Measurements from ENCODE around the gene TAF6. TPM values are rescaled to one million over a fixed set of nuclear protein-coding genes. Genes with fewer than 3 reads are reported as not detected.

Gene TAF6
- total RNA-seq, 1 donor from 2014 or later, result 39.4 TPM

DNA sequence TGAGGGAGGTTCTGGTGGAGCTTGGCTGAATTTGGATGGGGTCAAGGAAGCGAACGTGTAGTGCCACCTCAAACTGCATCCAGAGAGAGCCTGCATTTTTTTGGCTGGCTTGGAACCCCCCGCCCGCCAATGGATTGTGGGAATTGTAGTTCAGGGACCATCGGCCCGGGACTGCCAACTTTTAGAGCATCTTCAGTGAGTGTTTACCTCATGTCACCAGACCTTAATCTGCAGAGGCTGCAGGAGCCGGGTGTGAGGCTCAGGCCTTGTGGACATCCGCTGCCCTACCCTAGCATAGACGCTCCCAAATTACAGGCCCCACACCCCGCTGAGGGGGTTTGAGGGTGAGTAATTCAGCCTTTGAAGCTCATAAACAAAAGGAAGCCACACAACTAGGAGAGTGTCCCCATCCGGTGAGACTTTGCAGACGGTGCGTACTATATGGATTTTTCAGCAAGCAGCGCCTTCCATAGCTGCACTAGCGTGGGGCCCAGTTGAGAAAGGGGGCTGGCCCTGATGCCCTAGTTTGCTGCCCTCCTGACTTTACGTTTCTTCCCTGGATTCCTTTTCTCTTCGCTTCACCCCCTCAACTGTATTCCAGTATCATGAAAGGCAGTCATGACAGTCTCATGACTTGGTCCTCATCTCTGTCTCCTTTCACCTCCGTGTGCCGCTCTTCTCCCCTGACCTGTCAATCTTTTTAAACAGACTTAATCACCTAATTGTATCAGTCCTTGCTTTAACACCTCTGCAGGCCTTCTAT, 993 bp upstream of the TAF6 start:
- Histone ChIP-seq H3K27me3 (ENCODE audit: low read depth) (no peaks in the 10 kb centered on the region), H3K4me1 (peaks cover 25% of the 10 kb centered on the region), H3K27ac (peak overlapping the region; percentile 93), H3K4me3 (peak overlapping the region; percentile 80), H3K36me3 (no peaks in the 10 kb centered on the region), H3K9me3 (no peaks in the 10 kb centered on the region)
- ATAC-seq (peak; percentile 59 to 64), DNase-seq (peak; percentile 56)
- TF ChIP-seq CTCF (IDR thresholded peaks at IDR 0.05), result no peak
- intact Hi-C loops (cut with DNase I), result no loop called here

DNA sequence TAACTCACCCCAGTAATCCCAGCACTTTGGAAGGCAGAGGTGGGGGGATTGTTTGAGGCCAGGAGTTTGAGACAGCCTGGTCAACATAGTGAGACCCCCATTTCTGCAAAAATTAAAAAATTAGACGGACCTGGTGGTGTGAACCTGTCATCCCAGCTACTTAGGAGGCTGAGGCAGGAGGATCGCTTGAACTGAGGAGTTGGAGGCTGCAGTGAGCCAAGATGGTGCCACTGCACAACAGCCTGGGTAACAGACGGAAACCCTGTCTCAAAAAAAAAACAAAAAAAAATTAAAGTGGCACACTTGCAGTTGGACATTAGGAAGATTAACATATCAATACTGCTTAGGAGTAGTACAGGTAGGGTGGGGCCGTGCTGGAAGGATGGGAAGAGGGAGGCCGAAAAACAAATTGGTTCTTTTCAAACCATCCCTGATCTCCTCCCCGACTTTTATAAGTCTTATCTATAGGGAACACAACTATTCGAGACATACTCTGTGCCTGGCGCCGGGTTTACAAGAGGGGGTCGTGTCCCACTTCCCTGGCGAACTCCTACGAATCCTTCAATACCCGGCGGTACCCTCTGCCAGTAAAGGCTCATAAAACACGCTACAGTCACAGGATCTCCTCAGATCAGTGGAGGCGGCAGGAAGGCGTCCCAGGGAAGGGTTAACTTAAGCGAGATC, 628 bp downstream of the TAF6 start:
- Histone ChIP-seq H3K4me1 (peaks cover 18% of the 10 kb centered on the region), H3K9me3 (no peaks in the 10 kb centered on the region), H3K27ac (peak overlapping the region; percentile 93), H3K36me3 (peaks cover 6% of the 10 kb centered on the region), H3K27me3 (ENCODE audit: low read depth) (no peaks in the 10 kb centered on the region), H3K4me3 (peak overlapping the region; percentile 80)
- TF ChIP-seq CTCF (IDR thresholded peaks at IDR 0.05), result no peak
- intact Hi-C loops (cut with DNase I), result no loop called here
- ATAC-seq (no peak), DNase-seq (no peak)

DNA sequence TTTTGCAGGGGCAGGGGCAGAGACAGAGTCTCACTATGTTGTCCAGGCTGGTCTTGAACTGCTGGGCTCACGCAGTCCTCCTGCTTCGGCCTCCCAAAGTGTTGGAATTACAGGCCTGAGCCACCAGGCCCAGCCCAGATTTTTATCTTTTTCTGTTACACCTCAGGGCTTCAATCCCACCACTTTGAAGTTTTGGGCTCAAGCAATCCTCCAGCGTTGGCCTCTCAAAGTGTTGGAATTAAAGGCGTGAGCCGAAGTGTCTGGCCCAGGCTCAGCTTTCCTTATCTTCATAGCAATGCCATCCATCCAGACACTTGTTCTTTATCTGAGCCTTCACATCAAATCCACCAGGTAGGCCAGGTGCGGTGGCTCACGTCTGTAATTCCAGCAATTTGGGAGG, 4.1 kb downstream of the TAF6 start:
- Histone ChIP-seq H3K36me3 (peaks cover 41% of the 10 kb centered on the region), H3K9me3 (no peaks in the 10 kb centered on the region)
- intact Hi-C loops (cut with DNase I), result no loop called here

DNA sequence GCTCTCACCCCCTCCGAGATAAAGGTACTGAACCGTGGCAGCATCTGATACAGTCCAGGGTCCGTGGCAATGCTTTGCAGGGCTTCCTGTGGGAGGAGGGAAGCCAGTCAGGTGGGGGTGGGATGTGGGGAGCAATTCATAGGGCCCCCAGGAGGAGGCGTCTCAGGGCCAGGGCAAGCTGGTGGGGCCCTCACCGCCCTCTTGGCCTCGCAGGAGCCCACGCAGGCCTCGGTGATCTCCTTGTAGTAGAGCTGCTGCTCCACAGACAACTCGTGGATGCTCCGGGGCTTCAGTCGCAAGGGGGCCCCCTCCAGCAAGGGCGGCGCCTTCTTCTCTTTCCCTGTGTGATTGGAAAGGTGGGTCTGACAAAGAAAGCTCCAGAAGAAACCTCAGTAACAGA, 7.2 kb downstream of the TAF6 start:
- TF ChIP-seq CTCF (IDR thresholded peaks at IDR 0.05), result no peak
- H3K36me3 ChIP-seq, result peaks cover 72% of the 10 kb centered on the region
- no peaks in the 10 kb centered on the region for H3K4me1 ChIP-seq
- DNase-seq, result no peak
- ATAC-seq, result no peak
- intact Hi-C loops (cut with DNase I), result no loop called here
- H3K27ac ChIP-seq, result no peak overlapping the region
- no peak overlapping the region for H3K4me3 ChIP-seq
- H3K27me3 ChIP-seq (ENCODE audit: low read depth), result no peaks in the 10 kb centered on the region
- no peaks in the 10 kb centered on the region for H3K9me3 ChIP-seq

More for the DNA sequence above, 4.1 kb downstream of the TAF6 start:
- ATAC-seq (no peak), DNase-seq (no peak)
- no peak overlapping the region for H3K4me3 ChIP-seq
- H3K27ac ChIP-seq, result no peak overlapping the region
- H3K27me3 ChIP-seq (ENCODE audit: low read depth), result no peaks in the 10 kb centered on the region
- H3K4me1 ChIP-seq, result peaks cover 10% of the 10 kb centered on the region
- TF ChIP-seq CTCF (IDR thresholded peaks at IDR 0.05), result no peak

- H3K36me3 ChIP-seq, result peaks cover 80% of the 10 kb centered on the region
- H3K4me3 ChIP-seq, result no peak overlapping the region
- intact Hi-C loops (cut with DNase I), result no loop called here
- H3K27ac ChIP-seq, result no peak overlapping the region
- no peak for DNase-seq
- TF ChIP-seq CTCF (IDR thresholded peaks at IDR 0.05), result no peak
- no peaks in the 10 kb centered on the region for H3K9me3 ChIP-seq
- H3K27me3 ChIP-seq (ENCODE audit: low read depth), result no peaks in the 10 kb centered on the region
- no peaks in the 10 kb centered on the region for H3K4me1 ChIP-seq
- ATAC-seq, result no peak
These were observed 8.0 kb downstream of the TAF6 start for GRCh38 chr7:100111156-100111555.

Data from lower lobe of right lung (tissue), 2 donors.